ENCODE measurements around the gene CDK4.
"Not testable (repeated sequence)": the region's sequence is repeated elsewhere in the genome, so short reads cannot be mapped to it uniquely, and the experiment has no call there.

The CDK4 gene

GRCh38 chr12:57718641-57719528 is 33.2 kb downstream of the CDK4 start:
- intact Hi-C loops (cut with DNase I): no loop called here
- DNase-seq: no peak

DNA sequence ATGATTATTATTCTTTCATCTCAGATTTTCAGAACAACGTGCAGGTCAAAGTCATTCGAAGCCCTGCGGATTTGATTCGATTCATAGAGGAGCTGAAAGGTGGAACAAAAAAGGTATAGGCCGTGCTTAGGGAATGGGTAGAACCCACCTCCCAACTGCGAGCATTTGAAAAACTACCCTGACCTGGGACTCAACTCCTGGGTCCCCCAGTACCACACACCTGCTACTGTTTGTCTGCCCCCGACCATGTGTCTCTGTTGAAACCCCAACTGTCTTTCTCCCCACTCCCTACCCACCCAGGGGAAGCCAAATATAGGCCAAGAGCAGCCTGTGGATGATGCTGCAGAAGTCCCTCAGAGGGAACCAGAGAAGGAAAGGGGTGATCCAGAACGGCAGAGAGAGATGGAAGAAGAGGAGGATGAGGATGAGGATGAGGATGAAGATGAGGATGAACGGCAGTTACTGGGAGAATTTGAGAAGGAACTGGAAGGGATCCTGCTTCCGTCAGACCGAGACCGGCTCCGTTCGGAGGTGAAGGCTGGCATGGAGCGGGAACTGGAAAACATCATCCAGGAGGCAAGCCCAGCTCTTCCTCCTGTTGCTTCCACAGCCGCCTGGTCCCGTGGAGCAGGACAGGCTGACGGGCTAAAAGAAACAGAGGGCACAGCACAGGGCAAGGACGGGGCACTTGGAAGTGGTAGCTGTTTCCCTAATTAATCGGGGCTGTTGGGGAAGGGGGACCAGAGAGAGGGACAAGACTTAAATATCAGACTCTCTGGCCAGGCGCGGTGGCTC is 34.1 kb downstream of the CDK4 start:
- intact Hi-C loops (cut with DNase I): no loop called here
- no peak for DNase-seq

- no peak for DNase-seq
- intact Hi-C loops (cut with DNase I): no loop called here
Observed at GRCh38 chr12:57717131-57717530, 35.0 kb downstream of the CDK4 start.

DNA sequence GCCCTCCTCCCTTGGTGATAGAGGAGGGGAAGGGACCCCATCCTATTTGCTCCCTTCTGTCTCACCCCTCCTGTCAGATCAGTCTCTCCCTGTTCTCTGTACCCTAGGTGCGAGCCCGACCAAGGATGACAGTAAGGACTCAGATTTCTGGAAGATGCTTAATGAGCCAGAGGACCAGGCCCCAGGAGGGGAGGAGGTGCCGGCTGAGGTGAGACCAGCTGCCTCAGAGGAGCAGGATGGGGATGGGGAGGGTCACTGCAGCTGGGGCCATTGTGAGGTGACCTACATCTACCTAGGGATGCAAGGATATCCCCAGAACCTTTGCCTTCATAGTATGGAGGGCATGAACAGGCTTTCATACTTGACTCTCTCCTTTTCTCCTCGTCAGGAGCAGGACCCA is 35.8 kb downstream of the CDK4 start:
- intact Hi-C loops (cut with DNase I): no loop called here
- DNase-seq: peak in 1 of 10 donors; percentile 66

- DNase-seq: no peak
- intact Hi-C loops (cut with DNase I): no loop called here
Observed at GRCh38 chr12:57715786-57716185, 36.3 kb downstream of the CDK4 start.

DNA sequence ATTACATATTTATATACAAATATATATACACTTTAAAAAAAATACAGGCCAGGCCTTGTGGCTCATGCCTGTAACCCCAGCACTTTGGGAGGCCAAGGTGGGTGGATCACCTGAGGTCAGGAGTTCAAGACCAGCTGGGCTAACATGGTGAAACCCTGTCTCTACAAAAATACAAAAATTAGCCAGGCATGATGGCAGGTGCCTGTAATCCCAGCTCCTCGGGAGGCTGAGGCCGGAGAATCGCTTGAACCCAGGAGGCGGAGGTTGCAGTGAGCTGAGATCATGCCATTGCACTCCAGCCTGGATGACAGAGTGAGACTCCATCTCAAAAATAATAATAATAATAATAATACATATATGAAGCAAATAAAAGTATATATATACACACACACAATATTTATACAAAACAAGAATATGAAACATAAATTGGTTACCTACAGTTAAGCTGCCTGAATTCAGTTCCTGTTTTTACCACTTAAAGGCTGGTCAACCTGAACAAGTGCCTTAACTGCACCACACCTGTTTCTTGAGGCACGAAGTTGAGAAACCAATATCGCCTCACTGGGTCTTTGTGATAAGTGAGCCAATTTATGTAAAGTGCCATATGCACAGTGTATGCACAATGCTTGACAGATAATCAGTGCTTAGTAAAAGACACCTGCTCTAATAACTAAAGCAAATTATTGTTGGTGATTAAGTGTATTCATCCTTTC is 36.9 kb downstream of the CDK4 start:
- DNase-seq; intact Hi-C loops (cut with DNase I): not testable (repeated sequence)

DNA sequence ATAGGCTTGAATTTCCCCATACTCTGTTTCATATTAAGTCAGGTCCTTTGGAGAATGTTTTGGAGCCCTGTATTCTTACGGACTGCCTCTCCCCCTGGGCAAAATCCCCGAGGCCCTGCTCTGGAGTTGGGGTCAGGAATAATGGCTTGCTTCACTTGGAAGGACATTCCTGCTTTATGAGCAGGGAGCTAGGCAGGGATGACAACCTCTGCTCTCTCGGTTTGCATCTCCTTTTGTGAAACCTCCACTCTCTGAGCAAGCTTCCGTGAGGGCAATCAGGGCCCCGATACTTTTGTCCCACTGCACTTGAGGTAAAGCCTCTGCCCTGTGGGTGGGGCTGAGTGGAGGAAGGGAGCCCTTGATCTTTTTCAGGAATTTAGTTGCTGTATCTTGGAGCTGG is 38.9 kb downstream of the CDK4 start:
- DNase-seq: no peak
- intact Hi-C loops (cut with DNase I): no loop called here

GRCh38 chr12:57712701-57713100 is 39.4 kb downstream of the CDK4 start:
- intact Hi-C loops (cut with DNase I): no loop called here
- no peak for DNase-seq

- intact Hi-C loops (cut with DNase I): no loop called here
- no peak for DNase-seq
Observed at GRCh38 chr12:57708296-57708695, 43.8 kb downstream of the CDK4 start.

DNA sequence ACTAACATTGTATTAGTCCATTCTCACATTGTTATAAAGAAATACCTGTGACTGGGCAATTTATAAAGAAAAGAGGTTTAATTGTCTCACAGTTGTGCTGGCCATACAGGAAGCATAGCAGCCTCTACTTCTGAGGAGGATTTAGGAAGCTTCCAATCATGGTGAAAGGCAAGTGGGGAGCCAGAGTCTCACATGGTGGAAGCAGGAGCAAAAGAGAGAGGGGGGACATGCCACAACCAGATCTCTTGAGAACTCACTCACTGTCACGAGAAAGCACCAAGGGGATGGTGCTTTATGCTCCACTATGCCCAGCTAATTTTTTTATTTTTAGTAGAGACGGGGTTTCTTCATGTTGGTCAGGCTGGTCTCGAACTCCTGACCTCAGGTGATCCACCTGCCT is 44.9 kb downstream of the CDK4 start:
- DNase-seq: no peak
- intact Hi-C loops (cut with DNase I): no loop called here

DNA sequence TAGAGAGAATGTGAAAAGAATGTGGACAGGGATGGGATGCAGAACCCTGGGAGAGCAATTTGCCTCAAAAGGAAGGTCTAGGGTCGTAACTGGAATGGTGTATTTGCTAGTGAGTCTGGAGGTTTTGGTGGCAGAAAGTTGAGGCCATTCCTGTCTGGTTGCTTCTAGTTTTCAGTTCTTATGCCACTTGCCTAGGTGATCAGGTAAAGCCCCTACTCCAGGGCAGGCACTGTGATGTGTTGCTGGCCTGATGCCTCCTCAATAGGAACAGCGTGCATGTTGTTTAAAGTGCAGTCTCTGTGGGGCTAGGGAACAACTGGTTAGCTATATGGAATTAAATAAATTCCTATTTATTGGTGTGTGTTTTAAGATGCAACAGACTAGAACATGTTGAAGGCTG is 51.8 kb downstream of the CDK4 start:
- DNase-seq: no peak
- intact Hi-C loops (cut with DNase I): no loop called here

DNA sequence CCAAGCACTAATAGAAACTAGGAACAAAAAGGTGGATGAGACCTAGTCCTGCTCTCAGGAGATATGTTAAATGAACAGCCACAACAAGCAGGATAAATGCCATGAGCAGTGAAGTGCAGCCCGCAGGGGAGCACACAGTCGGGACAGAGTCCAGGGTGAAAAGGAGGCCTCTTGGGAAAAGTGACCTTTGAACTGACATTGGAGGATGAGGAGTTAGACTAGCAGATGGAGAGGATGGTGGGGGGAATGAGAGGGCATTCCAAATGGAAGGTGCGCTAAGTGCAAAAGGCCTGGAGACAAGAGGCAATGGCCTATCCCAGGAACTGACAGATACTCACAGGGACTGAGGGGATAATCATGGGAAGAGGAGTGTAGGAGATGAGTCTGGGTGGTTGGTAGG is 53.7 kb downstream of the CDK4 start:
- intact Hi-C loops (cut with DNase I): no loop called here
- DNase-seq: no peak

Data from posterior cingulate gyrus (tissue), 11 donors.